H1 (cell line): ENCODE results near the gene GNAQ.

Experiments used
- CBX5 ChIP-seq: fragments of 300-800, 300-1000 bp; sonication (generic); IDR thresholded peaks from 2 replicates; pipeline ENCODE4 v1.7.1; 2016; ENCODE audit warnings: antibody characterized with exemption, low read length, low read depth
- EZH2 ChIP-seq: fragments of 200-600 bp; sonication (generic); IDR thresholded peaks from 2 replicates; pipeline ENCODE4 v1.7.1; 2012; ENCODE audit warnings: low read depth, mild to moderate bottlenecking, moderate library complexity, low read length, inconsistent platforms; ENCODE audit not compliant: severe bottlenecking
- KDM1A ChIP-seq: fragments of 200-600, 300-600 bp; sonication (generic); IDR thresholded peaks from 2 replicates; pipeline ENCODE4 v1.7.1; 2016; ENCODE audit warnings: mild to moderate bottlenecking, low read length, borderline replicate concordance
- POLR2AphosphoS5 ChIP-seq: IDR thresholded peaks from 2 replicates; pipeline ENCODE4 v1.6.1; 2011; ENCODE audit warnings: low read depth, low read length
- RFX5 ChIP-seq: IDR thresholded peaks from 2 replicates; pipeline ENCODE4 v1.6.1; 2011; ENCODE audit warnings: low read depth, low read length, improper control_type of control experiment, borderline replicate concordance
- SIN3A ChIP-seq, 2 experiments: IDR thresholded peaks in 1 of 2; conservative IDR thresholded peaks in 1 of 2; 2 replicates each; pipeline ENCODE4 v1.6.1; 2011 to 2012; ENCODE audit warnings: low read length in 2 of 2, improper control_type of control experiment in 1 of 2, low read depth in 1 of 2, mild to moderate bottlenecking in 1 of 2
- SP1 ChIP-seq: IDR thresholded peaks from 2 replicates; pipeline ENCODE4 v1.6.1; 2011; ENCODE audit warnings: low read depth, low read length
- YY1 ChIP-seq: IDR thresholded peaks from 2 replicates; pipeline ENCODE4 v1.6.1; 2011; ENCODE audit warnings: low read depth, mild to moderate bottlenecking, low read length
- TF ChIP-seq, protein P1 (sequence below), 3 experiments: IDR thresholded peaks; 1 replicate in 2 of 3; 2 replicates in 1 of 3; pipeline versions ENCODE4 v1.5.1 to v1.6.1; 2011; ENCODE audit warnings: low read length in 3 of 3, mild to moderate bottlenecking in 3 of 3, inconsistent platforms in 2 of 3, low read depth in 1 of 3, moderate library complexity in 1 of 3; ENCODE audit not compliant: insufficient read depth in 1 of 3; ENCODE audit errors: control extremely low read depth in 1 of 3

DNA sequence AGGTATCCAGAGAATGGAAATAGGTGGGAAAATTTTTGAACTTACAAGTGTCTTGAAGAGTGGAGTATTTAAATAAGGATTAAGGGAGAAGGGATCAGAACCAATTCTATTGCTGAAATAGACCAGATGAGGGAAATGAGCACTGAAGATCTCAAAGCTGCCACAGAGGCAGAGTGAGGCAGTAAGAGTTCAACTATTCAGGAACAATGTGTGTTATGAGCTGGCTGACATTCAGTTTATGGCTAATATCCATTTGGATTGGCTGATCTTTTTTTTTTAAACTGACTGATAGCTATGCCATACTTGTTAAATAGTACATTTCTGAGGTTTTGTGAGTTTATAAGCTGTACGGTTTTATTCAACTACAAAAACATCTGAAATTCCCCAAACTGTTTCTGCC, 288.2 kb downstream of the GNAQ start:
- TF ChIP-seq POLR2AphosphoS5, result no peak
- TF ChIP-seq, protein P1, sequence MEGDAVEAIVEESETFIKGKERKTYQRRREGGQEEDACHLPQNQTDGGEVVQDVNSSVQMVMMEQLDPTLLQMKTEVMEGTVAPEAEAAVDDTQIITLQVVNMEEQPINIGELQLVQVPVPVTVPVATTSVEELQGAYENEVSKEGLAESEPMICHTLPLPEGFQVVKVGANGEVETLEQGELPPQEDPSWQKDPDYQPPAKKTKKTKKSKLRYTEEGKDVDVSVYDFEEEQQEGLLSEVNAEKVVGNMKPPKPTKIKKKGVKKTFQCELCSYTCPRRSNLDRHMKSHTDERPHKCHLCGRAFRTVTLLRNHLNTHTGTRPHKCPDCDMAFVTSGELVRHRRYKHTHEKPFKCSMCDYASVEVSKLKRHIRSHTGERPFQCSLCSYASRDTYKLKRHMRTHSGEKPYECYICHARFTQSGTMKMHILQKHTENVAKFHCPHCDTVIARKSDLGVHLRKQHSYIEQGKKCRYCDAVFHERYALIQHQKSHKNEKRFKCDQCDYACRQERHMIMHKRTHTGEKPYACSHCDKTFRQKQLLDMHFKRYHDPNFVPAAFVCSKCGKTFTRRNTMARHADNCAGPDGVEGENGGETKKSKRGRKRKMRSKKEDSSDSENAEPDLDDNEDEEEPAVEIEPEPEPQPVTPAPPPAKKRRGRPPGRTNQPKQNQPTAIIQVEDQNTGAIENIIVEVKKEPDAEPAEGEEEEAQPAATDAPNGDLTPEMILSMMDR (IDR thresholded peaks at IDR 0.05; ENCODE audit: control extremely low read depth in 1 of 3, insufficient read depth in 1 of 3, low read depth in 1 of 3, low read length in 3 of 3), result no peak
- TF ChIP-seq EZH2, result no peak
- TF ChIP-seq RFX5, result no peak
- no peak for TF ChIP-seq SP1
- no peak for TF ChIP-seq CBX5
- TF ChIP-seq SIN3A (conservative IDR thresholded peaks at IDR 0.05 in 1 of 2, IDR thresholded peaks at IDR 0.05 in 1 of 2; ENCODE audit: low read depth in 1 of 2, low read length in 2 of 2), result no peak
- no peak for TF ChIP-seq YY1
- no peak for TF ChIP-seq KDM1A
